Testis (tissue), 2 donors: Measurements from ENCODE around the gene ANTKMT.

Experiments
- POLR2A ChIP-seq: fragments of 450-650 bp; IDR thresholded peaks from one replicate; pipeline ENCODE4 v1.6.1; 2017; ENCODE audit warnings: antibody characterized with exemption, mild to moderate bottlenecking, moderate library complexity
- TF ChIP-seq, protein P1 (sequence below), 3 experiments: fragments of 450-650 bp in 2 of 3; fragments of 200-600 bp in 1 of 3; sonication (generic) in 1 of 3; IDR thresholded peaks; one replicate each; pipeline ENCODE4 v1.5.1; 2016 to 2019; ENCODE audit warnings: antibody characterized with exemption in 3 of 3, mild to moderate bottlenecking in 2 of 3, moderate library complexity in 1 of 3

DNA sequence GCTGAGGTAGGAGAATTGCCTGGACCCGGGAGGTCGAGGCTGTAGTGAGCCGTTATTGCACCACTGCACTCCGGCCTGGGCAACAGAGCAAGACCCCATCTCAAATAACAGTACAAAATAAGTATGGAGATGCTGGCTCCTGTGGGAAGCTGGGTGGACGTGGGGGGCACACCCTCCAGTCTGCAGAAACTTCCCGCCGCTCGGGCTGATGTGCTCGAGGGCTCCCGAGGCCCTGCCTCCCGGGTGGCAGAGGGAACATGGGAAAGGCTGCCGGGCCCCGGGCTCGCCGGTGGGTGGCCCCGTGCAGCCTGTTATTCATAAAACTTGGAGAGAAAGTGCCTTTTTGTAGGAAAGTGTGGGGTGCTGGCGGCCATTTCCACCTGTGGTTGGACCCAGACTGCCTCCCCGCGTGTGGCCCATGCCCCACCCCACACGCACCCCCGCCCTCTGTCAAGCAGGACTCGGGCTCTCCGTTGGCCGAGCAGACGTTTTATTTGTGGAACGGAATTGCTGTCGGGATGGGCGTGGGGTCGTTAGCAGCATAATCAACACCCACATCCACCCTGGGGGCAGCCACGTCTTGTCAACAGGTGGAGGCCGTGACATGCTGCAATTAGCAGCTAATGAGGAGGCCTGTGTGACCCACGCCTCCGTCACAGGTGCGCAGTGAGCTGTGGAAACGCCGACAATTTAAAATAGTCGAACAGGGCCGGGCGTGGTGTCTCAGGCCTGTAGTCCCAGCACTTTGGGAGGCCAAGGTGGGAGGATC, 27.2 kb downstream of the ANTKMT start:
- TF ChIP-seq, protein P1, sequence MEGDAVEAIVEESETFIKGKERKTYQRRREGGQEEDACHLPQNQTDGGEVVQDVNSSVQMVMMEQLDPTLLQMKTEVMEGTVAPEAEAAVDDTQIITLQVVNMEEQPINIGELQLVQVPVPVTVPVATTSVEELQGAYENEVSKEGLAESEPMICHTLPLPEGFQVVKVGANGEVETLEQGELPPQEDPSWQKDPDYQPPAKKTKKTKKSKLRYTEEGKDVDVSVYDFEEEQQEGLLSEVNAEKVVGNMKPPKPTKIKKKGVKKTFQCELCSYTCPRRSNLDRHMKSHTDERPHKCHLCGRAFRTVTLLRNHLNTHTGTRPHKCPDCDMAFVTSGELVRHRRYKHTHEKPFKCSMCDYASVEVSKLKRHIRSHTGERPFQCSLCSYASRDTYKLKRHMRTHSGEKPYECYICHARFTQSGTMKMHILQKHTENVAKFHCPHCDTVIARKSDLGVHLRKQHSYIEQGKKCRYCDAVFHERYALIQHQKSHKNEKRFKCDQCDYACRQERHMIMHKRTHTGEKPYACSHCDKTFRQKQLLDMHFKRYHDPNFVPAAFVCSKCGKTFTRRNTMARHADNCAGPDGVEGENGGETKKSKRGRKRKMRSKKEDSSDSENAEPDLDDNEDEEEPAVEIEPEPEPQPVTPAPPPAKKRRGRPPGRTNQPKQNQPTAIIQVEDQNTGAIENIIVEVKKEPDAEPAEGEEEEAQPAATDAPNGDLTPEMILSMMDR (IDR thresholded peaks at IDR 0.05) = no peak
- TF ChIP-seq POLR2A = no peak
